ENCODE measurements around the gene ANKRD6.
A peak's percentile ranks its signal among the peaks of the same experiment; 100 is the strongest.
"Not testable (repeated sequence)": the region's sequence is repeated elsewhere in the genome, so short reads cannot be mapped to it uniquely, and the experiment has no call there.

The ANKRD6 gene

DNA sequence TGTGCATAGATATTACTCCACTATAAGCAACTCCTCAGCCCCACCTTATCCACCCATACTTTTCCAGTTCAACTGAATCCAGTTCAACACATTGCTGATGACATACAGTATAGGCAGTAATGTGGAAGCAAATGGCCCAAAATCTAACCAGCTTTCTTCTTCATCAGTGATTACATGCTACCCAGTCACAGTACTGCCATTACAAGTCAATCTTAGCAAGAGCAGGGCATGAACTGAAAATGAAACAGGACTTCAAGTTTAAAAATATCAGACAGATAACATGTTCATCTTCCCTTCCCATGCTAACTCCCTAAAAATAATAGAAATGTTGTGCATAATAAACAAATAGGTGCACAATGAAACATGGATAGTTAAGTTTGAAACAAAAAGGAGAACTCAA lies 40.1 kb upstream of the ANKRD6 start:
- no peak overlapping the region for H3K4me3 ChIP-seq (replicated peaks; ENCODE audit: low read depth, low read length)
- no peak for DNase-seq (ENCODE audit: low read depth)
- TF ChIP-seq, protein P1, sequence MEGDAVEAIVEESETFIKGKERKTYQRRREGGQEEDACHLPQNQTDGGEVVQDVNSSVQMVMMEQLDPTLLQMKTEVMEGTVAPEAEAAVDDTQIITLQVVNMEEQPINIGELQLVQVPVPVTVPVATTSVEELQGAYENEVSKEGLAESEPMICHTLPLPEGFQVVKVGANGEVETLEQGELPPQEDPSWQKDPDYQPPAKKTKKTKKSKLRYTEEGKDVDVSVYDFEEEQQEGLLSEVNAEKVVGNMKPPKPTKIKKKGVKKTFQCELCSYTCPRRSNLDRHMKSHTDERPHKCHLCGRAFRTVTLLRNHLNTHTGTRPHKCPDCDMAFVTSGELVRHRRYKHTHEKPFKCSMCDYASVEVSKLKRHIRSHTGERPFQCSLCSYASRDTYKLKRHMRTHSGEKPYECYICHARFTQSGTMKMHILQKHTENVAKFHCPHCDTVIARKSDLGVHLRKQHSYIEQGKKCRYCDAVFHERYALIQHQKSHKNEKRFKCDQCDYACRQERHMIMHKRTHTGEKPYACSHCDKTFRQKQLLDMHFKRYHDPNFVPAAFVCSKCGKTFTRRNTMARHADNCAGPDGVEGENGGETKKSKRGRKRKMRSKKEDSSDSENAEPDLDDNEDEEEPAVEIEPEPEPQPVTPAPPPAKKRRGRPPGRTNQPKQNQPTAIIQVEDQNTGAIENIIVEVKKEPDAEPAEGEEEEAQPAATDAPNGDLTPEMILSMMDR (IDR thresholded peaks at IDR 0.05; ENCODE audit: low read length, missing control alignments): no peak

DNA sequence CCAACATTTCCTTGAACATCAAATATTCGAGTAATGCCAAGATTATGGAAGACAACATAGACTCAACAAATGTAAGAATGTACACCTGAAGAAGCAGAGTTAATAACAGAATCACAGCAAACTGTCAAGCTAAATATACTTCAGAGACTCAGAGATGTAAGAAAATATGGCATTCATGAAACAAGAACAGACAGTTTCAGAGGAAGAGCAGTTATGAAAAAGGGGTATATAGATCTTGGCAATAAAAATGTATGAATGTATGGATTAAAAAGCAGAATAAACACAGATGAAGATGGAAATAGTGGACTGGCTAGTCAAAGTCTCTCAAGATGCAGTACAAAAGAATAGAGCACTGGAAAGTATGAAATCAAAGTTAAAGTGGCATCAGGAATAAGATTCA lies 39.3 kb upstream of the ANKRD6 start:
- H3K4me3 ChIP-seq (replicated peaks; ENCODE audit: low read depth, low read length): no peak overlapping the region
- no peak for DNase-seq (ENCODE audit: low read depth)
- TF ChIP-seq, protein P1 (IDR thresholded peaks at IDR 0.05; ENCODE audit: low read length, missing control alignments): no peak

DNA sequence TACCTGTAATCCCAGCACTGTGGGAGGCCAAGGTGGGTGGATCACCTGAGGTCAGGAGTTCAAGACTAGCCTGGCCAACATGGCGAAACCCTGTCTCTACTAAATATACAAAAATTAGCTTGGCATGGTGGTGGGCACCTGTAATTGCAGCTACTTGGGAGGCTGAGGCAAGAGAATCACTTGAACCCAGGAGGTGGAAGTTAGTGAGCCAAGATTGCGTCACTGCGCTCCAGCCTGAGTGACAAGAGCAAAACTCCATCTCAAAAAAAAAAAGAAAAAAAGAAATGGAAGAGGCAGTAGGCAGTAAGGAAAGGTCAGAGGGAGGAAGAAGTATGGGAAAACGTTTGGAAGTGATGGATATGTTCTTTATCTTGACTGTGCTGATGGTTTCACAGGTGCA lies 35.1 kb upstream of the ANKRD6 start:
- not testable (repeated sequence) for DNase-seq (ENCODE audit: low read depth); H3K4me3 ChIP-seq (replicated peaks; ENCODE audit: low read depth, low read length)

DNA sequence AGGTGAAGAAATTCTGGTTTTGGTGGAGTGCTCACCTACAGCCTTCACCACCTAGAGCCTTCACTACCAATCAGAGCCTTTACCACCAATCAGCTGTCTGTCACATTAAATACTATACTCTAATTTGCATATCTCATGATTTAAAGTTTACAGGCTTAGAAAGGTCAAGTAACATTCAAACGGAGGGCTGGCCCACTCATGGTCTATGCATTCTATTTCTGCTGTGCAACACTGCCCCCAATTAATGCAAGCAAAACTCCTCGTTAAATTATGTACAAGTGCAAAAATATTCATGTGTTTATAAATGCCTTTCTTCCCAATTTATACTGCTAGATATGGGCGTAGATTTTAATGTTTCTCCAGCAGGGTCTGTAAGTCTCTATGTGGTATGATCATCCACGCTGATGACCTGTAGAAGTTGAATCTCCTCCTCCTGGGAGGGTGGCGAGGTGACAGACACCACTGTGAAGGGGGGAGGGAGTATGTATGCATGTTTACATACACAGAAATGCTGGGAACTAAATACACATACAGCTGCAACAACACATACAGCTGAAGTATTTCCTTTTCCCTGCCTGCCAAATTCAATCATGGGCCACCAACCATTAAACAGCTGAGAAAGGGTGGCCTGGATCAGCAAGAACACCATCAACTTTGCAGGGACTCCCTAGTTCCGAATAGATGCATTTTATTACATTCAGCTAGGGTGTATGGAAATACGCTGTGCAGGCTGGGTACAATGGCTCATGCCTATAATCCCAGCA lies 34.0 kb upstream of the ANKRD6 start:
- TF ChIP-seq, protein P1 (IDR thresholded peaks at IDR 0.05; ENCODE audit: low read length, missing control alignments): no peak
- no peak overlapping the region for H3K4me3 ChIP-seq (replicated peaks; ENCODE audit: low read depth, low read length)
- DNase-seq (ENCODE audit: low read depth): no peak

DNA sequence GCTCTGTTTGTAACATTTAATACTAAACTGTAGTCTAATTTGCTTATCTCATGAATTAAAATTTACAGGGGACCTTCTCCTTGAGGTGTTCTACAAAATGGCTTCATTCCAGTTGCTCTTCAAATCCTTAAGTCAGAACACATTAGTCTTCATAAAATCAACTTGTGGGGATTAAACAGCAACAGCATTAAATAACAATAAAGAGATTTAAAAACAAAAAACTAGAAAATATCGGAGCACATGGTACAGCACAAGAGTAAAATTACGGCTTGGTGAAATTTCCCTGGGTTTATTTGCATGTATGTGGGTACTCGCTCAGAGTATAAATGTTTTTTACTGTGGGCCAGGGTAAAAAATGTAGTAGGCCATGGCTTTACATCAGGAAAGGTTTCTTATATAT lies 32.9 kb upstream of the ANKRD6 start:
- TF ChIP-seq, protein P1 (IDR thresholded peaks at IDR 0.05; ENCODE audit: low read length, missing control alignments): no peak
- no peak overlapping the region for H3K4me3 ChIP-seq (replicated peaks; ENCODE audit: low read depth, low read length)
- DNase-seq (ENCODE audit: low read depth): no peak

DNA sequence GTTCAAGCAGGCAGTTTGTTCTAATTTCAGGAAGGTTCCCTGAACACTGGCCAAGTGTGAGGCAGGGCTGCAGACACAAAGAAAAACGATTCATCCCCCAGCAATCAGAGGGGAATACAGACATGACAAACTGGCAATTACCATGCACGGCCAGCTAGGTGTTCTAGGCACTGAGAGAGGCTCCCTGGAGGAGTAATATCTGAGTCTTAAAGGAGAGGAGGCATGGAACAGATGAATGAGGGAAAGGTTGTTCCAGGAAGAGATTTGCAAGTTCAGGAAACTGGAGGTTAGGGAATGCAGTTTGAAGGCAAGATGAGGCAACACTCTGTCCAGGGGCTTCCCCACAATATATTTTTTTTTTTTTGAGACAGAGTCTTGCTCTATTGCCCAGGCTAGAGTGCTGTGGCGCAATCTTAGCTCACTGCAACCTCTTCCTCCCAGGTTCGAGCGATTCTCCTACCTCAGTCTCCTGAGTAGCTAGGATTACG lies 32.0 kb upstream of the ANKRD6 start:
- peak; percentile 56 for DNase-seq (ENCODE audit: low read depth)
- no peak overlapping the region for H3K4me3 ChIP-seq (replicated peaks; ENCODE audit: low read depth, low read length)
- TF ChIP-seq, protein P1 (IDR thresholded peaks at IDR 0.05; ENCODE audit: low read length, missing control alignments): no peak

DNA sequence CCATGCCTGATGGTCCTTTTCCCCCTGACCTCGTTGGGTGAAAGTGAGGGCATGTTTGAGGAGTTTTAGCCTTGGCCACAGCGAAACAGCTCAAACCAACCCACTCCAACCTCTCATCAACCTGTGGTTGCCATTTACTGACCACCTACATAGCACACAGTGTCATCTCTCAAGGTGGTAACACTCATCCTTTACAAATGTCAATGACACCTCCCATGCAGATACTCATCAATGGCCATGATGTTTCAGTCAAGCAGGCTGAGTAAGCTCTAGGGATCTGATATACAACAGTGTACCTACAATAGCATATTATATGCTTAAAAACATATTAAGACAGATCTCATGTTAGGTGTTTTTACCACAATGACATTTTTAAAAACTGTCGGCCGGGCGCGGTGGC lies 30.2 kb upstream of the ANKRD6 start:
- no peak overlapping the region for H3K4me3 ChIP-seq (replicated peaks; ENCODE audit: low read depth, low read length)
- TF ChIP-seq, protein P1 (IDR thresholded peaks at IDR 0.05; ENCODE audit: low read length, missing control alignments): no peak
- DNase-seq (ENCODE audit: low read depth): no peak

Data from fibroblast of pulmonary artery (primary cell).